T47D (cell line): ENCODE results near the gene MAPK13.
A peak's percentile ranks its signal among the peaks of the same experiment; 100 is the strongest.
"Not testable (repeated sequence)": the region's sequence is repeated elsewhere in the genome, so short reads cannot be mapped to it uniquely, and the experiment has no call there.

Experiments used
- DNase-seq, 2 experiments: peaks; one replicate each; pipeline versions ENCODE4 v3.0.0 to v3.0.0-alpha.2; 2011 to 2012; ENCODE audit warnings: low read depth in 1 of 2, low spot score in 1 of 2
- JUND ChIP-seq: IDR thresholded peaks from 2 replicates; pipeline ENCODE4 v1.6.1; 2012; ENCODE audit warnings: low read depth
- in situ Hi-C: cut with HindIII; loops from 2 replicates; pipeline ENCODE4 v1.10.0; 2016; ENCODE audit warnings: low sequenced_read_pairs, low pct_unique_long_range_greater_than_20kb

The MAPK13 gene

DNA sequence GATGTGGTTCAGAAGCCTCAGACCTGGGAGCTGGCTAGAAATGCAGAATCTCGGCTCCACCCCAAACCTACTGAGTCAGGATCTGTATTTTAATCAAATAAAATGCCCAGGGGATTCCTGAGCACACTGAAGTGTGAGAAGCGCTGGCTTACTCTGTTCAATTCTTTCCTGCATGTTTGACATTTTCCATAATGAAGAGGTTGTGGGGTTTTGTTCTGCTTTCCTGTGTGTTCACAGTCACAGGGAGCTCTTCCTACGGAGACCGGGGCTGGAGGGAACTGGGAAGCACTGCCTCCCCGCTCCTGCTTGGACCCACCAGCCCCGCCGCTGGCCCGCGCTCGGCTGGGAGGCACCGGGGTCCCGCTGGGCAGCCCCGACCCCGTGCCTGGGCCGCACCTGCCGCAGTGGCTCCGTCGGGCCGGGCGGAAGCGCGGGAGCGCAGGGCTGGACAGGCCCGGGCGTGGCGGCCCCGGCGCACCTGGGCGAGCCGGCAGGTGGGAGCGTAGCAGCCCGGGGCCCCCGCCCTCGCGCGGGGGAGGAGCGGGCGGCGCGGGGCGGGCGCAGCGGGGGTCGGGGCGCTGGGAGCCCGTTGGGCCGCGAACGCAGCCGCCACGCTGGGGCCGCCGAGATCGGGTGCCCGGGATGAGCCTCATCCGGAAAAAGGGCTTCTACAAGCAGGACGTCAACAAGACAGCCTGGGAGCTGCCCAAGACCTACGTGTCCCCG lies at the start of gene MAPK13:
TSS of gene MAPK13 (plus strand) at position 573 of the 726 bp plus-strand sequence. CDS start at position 643, 70 bp downstream.
- in situ Hi-C loops, result no loop called here
- TF ChIP-seq JUND, result no peak
- DNase-seq, result peak; percentile 69 to 80

- in situ Hi-C loops, result no loop called here
- no peak for TF ChIP-seq JUND
- DNase-seq, result no peak
Observed at GRCh38 chr6:36082318-36082717, 48.0 kb upstream of the MAPK13 start.

DNA sequence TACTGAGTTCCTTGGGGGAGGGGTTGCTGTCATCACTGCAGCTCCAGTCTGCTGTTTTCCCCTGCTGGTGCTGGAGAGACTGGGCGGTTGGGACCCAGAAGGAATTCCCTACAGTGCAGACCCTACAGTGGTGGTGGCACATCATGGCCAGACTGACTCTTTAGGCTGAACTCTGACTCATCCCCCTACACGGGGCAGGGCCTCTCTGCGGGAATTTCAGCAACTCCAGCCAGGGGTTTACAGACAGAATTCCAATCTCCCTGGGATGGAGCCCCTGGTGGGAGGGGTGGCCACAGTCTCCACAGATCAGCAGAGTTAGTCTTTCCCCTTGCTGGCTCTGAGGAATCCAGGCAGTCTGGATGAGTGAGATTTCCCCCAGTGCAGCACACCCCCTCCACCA lies 46.9 kb upstream of the MAPK13 start:
- TF ChIP-seq JUND, result no peak
- DNase-seq, result no peak
- in situ Hi-C loops, result no loop called here

GRCh38 chr6:36088204-36088603 lies 42.1 kb upstream of the MAPK13 start:
- in situ Hi-C loops, DNase-seq: not testable (repeated sequence)

DNA sequence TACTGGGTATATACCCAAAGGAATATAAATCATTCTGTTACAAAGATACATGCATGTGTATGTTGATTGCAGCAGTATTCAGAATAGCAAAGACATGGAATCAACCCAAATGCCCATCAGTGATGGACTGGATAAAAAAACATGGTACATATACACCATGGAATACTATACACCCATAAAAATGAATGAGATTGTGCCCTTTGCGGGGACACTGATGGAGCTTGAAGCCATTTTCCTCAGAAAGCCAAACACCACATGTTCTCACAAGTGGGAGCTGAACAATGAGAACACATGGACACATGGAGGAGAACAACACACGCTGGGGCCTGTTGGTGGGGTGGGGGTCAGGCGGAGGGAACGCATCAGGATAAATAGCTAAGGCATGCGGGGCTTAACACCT lies 41.3 kb upstream of the MAPK13 start:
- TF ChIP-seq JUND, result no peak
- no peak for DNase-seq
- in situ Hi-C loops, result no loop called here

- in situ Hi-C loops, result no loop called here
- no peak for TF ChIP-seq JUND
- no peak for DNase-seq
Observed at GRCh38 chr6:36094238-36094637, 36.1 kb upstream of the MAPK13 start.

DNA sequence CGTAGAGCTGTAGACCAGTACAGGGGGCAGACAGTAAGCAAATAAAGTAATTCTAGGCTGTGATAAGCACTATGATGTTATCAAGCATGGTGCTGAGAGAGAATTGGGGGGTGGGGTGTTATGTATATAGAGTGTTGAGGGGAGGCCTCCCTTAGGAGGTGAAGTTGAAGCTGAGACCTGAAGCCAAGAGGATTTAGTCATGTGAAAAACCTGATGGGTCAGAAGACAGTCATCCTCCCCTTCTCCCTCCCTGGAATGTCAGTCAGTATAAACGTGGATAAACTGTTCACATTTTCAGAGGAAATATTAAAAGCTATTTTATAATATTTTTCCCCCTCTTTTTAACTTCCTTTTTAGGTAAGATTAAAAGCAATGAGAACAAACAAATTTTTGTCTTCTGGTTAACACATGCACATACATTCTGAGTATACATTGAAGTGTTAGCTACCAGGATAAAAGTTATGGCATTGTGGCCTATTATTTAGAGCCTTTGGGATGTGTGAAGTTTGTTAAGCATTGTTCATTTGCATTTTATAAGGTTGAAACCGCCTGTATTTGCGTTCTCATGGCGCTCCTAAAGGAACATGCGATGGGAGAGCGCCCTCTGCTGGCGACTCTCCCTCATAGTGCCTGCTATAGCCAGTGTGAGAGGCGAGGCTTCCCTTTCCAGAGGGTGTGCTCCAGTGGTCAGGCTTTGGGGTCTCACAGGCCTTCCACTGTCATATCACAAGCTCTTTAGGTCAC lies 35.4 kb upstream of the MAPK13 start:
- DNase-seq, result peak; percentile 28 to 83
- TF ChIP-seq JUND, result no peak
- in situ Hi-C loops, result no loop called here

DNA sequence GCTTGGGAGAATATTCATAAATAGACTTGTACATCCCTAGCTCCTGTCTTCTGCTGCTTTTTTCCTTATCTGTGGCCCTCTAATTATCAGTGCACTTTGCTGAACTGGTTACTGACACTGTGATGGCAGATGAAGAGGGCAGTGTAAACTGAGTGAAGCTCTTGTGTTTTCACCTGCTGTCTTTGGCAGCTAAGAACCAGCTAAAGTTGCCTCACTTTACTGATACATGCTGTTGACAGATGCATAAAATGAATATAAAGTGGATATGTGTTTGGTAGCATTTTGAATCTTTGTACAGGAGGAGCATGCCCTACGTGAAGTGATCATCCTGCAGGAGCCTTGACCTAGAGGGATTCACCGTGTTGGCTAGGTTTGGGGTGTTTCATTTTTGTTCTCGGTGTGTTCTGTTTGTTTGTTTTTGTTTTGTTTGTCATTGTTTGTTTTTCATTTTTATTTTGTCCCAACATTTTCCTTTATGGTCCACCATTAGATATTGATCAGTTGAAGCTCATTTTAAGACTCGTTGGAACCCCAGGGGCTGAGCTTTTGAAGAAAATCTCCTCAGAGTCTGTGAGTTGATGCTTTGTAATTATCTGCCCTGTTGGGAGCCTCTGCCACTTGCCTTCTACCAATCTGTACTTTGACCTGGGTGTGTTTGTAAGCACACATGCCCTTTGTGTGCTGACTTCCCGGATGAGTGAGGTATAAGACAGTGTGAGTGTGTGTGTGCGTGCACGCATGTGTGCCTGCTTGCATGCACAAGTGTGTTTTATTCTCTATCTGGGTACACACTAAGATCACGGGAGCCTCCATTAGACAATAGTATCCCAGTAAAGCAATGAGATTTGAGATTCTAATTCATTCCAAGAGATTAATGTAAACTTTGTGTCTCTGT lies 34.6 kb upstream of the MAPK13 start:
- in situ Hi-C loops, result no loop called here

GRCh38 chr6:36098253-36098919 lies 31.9 kb upstream of the MAPK13 start:
- no peak for TF ChIP-seq JUND
- no peak for DNase-seq
- in situ Hi-C loops, result no loop called here

More for the DNA sequence above, 34.6 kb upstream of the MAPK13 start:
- no peak for DNase-seq
- TF ChIP-seq JUND, result no peak

DNA sequence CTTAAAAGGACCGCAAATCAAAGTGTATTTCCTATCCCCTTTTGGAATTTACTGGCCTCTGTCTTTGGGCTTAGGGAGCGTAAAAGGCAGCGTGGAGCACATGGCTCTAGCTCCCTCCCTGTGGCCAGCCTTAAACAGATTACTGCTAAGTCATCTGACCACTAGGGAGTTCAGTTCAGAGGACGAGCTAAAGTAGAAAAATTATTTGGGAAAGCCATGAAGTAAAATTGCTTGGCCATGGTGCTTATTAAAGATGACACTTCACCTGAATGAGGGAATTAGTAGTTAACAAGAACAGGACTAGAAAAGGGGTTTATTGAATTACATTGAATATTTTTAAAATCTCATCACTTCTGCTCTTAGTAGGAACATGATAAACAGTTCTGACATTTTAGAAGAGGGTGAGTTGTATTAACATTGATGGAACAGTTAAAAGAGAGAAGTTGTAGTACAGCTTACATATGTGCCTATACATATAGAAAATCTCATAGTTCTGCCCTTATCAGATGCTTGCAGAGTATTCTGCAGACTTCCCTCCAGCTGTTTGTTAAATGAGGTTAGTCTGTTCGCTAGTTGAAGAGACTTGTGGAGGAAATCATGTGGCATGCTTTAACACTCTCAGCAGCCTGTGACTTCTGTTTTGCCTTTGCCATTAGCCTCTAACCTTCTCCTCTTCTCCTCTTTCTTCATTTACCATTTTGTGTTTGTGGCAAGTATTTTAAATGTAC lies 31.2 kb upstream of the MAPK13 start:
- peak in 1 of 2 experiments; percentile 16 for DNase-seq
- no peak for TF ChIP-seq JUND
- in situ Hi-C loops, result no loop called here

- in situ Hi-C loops, result no loop called here
- no peak for DNase-seq
- no peak for TF ChIP-seq JUND
Observed at GRCh38 chr6:36099869-36100483, 30.3 kb upstream of the MAPK13 start.
